Spleen (tissue), 7 donors: ENCODE results near the gene SMOC2.

ENCODE experiments used
- POLR2A ChIP-seq, 3 donors: fragments of 450-650 bp; IDR thresholded peaks; one replicate each; pipeline ENCODE4 v1.5.1; 2017; ENCODE audit warnings: antibody characterized with exemption in 3 of 3, mild to moderate bottlenecking in 1 of 3
- TF ChIP-seq, protein P1 (sequence below), 11 experiments: fragments of 200-600 bp in 7 of 11; fragments of 450-650 bp in 4 of 11; sonication (generic) in 4 of 11; IDR thresholded peaks in 8 of 11; conservative IDR thresholded peaks in 3 of 11; 1 replicate in 7 of 11; 2 replicates in 4 of 11; pipeline versions ENCODE4 v1.4.0 to v1.8.0; 2016 to 2021; ENCODE audit warnings: antibody characterized with exemption in 11 of 11, inconsistent platforms in 4 of 11, mild to moderate bottlenecking in 1 of 11
- donor health status: DM: no; HTN: no; CAD: no; lungs with moderate emphysema.
- donor health status: DM: no; HTN: no; CAD: no.
- donor health status: DM: no; HTN: no; CAD: no.

DNA sequence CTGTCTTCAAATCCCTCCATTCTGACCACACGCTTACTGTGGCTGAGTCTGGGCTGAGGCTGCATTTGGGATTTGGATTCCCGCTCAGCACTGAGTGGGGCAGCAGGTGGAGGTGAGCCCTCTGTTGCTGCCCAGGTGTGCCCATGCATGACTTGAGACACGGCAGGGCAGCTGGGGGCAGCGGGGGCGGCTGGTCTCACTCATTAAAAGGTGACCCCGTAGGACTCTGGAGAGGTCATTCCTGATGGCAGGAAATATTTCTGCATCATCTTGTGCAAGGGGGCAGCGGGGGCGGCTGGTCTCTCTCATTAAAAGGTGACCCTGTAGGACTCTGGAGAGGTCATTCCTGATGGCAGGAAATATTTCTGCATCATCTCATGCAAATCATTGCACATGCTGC lies 49.8 kb downstream of the SMOC2 start:
- no peak for TF ChIP-seq POLR2A (IDR thresholded peaks at IDR 0.05)
- TF ChIP-seq, protein P1, sequence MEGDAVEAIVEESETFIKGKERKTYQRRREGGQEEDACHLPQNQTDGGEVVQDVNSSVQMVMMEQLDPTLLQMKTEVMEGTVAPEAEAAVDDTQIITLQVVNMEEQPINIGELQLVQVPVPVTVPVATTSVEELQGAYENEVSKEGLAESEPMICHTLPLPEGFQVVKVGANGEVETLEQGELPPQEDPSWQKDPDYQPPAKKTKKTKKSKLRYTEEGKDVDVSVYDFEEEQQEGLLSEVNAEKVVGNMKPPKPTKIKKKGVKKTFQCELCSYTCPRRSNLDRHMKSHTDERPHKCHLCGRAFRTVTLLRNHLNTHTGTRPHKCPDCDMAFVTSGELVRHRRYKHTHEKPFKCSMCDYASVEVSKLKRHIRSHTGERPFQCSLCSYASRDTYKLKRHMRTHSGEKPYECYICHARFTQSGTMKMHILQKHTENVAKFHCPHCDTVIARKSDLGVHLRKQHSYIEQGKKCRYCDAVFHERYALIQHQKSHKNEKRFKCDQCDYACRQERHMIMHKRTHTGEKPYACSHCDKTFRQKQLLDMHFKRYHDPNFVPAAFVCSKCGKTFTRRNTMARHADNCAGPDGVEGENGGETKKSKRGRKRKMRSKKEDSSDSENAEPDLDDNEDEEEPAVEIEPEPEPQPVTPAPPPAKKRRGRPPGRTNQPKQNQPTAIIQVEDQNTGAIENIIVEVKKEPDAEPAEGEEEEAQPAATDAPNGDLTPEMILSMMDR (IDR thresholded peaks at IDR 0.05 in 8 of 11, conservative IDR thresholded peaks at IDR 0.05 in 3 of 11) = no peak
